ENCODE measurements around the gene JPH3.

GRCh38 chr16:87634411-87634810 is 32.1 kb downstream of the JPH3 start:
- TF ChIP-seq CTCF (IDR thresholded peaks at IDR 0.05) (no peak), POLR2A (IDR thresholded peaks at IDR 0.05) (no peak), EP300 (IDR thresholded peaks at IDR 0.05) (no peak), POLR2AphosphoS5 (IDR thresholded peaks at IDR 0.05) (no peak)

Data from sigmoid colon (tissue), 4 donors.